HG02798 (cell line): ENCODE data around the gene REST.
"Not testable (repeated sequence)": the region's sequence is repeated elsewhere in the genome, so short reads cannot be mapped to it uniquely, and the experiment has no call there.

Experiments used
- ATAC-seq: cut with Tn5 transposase; IDR thresholded peaks from one replicate; pipeline ENCODE4 v1.9.1; 2021; ENCODE audit warnings: mild to moderate bottlenecking; ENCODE audit not compliant: unreplicated experiment, poor library complexity

REST gene

DNA sequence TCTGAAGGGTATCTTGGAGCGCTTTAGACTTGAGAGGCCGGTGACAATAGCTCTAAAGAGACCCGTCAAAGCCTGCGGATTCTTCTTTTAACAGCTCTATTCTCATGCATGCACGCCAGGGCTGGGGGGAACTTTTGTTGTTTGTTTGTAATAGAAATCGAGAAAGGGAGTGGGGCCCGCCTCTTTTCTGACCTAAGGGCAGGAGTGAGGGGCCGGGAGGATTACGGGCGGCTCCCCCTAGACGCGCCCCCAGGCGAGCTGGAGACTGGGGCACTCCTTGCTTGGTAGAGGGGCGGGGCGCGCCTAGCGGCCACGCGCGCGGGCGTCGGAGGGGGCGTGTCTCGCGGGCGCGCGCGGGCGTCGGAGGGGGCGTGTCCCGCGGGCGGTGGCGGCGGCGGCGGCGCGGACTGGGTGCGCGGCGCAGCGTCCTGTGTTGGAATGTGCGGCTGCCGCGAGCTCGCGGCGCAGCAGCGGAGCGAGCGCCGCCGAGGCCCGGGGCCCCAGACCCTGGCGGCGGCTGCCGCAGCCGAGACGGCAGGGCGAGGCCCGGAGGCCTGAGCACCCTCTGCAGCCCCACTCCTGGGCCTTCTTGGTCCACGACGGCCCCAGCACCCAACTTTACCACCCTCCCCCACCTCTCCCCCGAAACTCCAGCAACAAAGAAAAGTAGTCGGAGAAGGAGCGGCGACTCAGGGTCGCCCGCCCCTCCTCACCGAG is at the start of gene REST:
Gene REST (plus strand): TSS at position 412 of the 717 bp plus-strand sequence. CDS start 2,739 bp downstream, outside the sequence.
- peak; percentile 56 for ATAC-seq

DNA sequence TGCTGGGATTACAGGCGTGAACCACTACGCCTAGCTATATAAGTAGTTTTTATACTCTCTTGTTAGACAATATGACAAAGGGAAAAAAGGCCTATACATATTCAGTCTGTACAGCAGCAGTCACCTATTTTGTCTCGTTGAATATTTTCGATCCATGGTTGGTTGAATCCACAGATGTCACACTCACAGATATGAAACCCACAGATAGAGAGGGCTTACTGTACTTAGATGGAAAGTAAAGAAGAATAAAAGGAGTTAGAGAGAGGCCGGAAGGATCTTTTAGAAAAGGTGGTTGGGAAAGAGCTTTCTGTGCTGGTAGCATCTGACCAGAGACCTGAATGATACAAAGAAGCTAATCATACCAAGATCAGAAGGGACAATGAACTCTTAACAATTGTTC is 47.9 kb upstream of the REST start:
- ATAC-seq, result peak; percentile 47

DNA sequence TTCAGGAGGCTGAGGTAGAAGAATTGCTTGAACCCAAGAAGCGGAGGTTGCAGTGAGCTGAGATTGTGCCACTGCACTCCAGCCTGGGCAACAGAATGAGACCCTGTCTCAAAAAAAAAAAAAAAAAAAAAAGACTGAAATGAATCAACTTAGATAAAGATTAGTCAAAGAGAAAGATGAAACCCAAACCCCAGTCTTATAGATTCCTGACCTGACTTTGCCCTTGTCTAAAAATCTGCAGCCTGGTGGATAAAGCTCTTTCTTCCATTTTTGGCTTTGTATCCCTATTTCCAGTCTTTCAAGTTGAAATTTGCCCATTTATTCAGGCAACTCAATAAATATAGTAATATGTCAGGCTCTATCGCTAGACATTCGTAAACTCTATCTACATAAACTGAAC is 46.9 kb upstream of the REST start:
- peak; percentile 33 for ATAC-seq

GRCh38 chr4:56861360-56861759 is 46.3 kb upstream of the REST start:
- peak; percentile 47 for ATAC-seq

DNA sequence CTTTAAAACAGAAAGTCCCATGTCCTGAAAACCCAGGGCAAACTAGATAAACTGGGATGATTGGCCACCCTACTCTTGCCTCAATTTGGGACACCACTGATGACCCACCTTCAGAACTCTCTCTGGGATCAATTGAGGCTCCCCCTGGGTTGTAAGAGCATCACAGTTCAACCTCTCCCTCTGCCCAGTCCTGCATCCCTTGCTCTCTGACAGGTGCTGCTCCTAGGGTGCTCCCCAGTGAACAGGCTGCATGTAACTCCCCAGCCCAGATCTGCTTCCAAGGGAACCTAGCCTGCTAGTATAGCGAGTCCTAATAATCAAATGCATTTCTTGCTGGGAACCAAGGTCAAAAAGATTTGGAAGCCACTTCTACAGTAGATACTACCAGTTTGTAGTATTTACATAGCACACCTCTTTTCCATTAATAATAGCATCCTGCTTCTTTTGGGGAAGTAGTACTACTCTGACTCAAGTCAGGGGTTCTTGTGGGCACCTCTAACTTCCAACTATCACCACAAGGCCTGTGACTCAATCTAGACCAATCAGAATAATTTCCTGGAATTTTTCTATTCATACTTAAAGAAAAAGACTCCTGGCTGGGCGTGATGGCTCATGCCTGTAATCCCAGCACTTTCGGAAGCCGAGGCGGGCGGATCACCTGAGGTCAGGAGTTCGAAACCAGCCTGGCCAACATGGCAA is 44.1 kb upstream of the REST start:
- ATAC-seq, result peak; percentile 49

- no peak for ATAC-seq
These were observed 36.8 kb upstream of the REST start for GRCh38 chr4:56870946-56871345.

DNA sequence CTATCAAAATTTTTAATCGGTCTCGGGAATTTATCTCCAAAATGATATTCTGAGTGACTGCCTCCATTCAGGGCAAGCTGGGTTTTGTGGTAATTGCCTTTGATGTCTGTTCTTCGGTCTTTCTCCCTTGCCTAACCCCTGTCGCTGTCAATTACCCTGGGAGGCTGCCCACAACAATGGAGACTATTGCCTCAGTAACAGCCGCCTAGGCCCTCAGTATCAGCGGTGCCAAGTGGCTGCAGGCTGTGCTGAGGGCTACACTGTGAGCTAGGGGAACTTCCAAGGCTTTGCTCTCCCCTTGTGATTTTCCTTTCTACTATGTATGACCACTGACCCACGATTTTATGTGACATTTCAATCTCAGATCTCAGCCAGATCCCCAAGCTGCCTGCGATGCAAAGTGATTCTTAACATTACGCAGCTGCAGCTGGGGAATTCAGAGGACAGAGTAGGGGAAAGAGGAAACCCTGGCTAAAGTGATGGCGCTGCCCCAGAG is 36.3 kb upstream of the REST start:
- ATAC-seq, result no peak

DNA sequence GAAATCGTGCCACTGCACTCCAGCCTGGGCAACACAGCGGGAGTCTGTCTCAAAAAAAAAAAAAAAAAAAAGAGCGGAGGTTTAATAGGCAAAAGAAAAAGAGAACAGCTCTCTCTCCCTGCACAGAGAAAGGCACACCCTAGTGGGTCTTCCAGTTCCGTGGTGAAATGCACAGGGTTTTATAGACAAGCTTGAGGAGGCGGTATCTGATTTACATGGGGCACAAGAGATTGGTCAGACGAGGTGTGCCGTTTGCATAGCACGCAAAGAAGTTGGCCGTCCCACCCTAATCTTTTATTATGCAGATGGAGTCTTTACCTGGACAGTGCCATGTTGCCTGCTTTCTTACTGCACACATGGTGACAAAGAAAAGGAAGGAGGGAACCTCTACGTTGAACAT is 33.5 kb upstream of the REST start:
- no peak for ATAC-seq

DNA sequence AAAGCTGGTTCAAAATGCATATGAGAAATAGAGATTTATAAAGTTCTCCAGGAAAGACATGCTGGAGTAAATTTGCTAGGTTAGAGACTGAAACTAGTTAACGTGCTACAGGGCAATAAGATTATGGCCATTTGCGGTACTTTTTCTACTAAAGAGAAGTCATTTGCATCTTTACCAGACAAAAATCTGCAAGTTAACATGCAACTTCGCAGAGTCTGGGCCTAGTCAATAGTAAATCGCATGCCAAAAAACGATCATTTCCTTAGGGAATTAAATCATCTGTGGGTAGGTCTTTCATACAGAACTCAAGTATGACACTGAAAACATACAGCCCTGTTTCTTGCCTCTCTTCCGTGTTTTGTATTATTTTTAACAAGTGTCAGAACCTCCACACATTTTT is 32.8 kb upstream of the REST start:
- no peak for ATAC-seq

DNA sequence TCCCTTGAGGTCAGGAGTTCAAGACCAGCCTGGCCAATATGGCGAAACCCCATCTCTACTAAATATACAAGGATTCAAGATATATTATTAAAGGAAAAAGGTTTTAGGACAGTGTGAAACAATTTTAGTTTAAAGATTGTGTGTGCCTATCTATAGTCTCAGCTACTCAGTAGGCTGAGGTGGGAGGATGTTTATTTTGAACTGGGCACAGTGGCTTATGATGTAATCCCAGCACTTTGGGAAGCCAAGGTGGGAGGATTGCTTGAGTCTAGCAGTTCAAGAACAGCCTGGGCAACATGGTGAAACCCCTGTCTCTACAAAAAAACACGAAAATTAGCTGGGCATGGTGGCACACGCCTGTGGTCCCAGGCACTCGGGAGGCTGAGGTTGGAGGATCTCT is 31.4 kb upstream of the REST start:
- no peak for ATAC-seq

DNA sequence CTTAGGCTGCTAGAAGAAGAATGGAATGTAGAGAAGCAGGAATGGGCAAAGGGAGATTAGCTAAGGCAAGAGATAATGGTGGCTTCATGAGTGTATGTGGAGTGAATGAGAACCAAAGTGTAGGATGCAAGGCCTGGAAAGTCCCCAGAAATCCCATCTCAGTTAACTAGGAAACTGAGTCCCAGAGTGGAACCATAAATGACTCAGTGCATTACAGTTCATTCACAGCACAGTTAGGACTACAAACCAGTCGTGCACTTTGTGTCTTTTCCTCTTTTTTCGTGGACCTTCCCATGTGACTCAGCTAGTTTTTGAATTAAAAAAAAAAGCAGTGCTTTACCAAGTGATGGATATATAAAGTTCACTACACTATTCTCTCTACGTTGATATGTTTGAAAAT is 27.7 kb upstream of the REST start:
- ATAC-seq, result no peak

DNA sequence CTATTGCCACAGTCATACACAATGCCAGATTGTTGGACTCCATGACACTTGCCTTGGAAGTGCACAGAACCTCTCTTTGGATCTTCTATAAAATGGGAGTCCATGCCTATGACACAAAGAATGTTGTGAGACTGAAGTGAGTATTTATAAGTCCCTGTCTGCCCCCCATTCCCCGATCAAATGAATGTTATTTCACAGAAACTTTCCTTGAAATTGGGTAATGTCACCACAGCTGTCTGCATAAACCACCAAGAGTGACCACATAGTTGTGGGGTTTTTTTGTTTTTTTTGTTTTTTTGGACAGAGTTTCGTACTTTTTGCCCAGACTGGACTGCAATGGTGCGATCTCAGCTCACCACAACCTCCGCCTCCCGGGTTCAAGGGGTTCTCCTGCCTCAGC is 27.1 kb upstream of the REST start:
- ATAC-seq, result no peak

- not testable (repeated sequence) for ATAC-seq
These were observed 23.2 kb upstream of the REST start for GRCh38 chr4:56884511-56884910.

- no peak for ATAC-seq
These were observed 15.0 kb upstream of the REST start for GRCh38 chr4:56892691-56893090.

- ATAC-seq, result not testable (repeated sequence)
These were observed 9.9 kb upstream of the REST start for GRCh38 chr4:56897842-56898241.

- not testable (repeated sequence) for ATAC-seq
These were observed 7.5 kb upstream of the REST start for GRCh38 chr4:56900186-56900585.

- ATAC-seq, result no peak
These were observed 5.0 kb upstream of the REST start for GRCh38 chr4:56902703-56903102.

- ATAC-seq, result no peak
These were observed 1.9 kb upstream of the REST start for GRCh38 chr4:56905796-56906195.

DNA sequence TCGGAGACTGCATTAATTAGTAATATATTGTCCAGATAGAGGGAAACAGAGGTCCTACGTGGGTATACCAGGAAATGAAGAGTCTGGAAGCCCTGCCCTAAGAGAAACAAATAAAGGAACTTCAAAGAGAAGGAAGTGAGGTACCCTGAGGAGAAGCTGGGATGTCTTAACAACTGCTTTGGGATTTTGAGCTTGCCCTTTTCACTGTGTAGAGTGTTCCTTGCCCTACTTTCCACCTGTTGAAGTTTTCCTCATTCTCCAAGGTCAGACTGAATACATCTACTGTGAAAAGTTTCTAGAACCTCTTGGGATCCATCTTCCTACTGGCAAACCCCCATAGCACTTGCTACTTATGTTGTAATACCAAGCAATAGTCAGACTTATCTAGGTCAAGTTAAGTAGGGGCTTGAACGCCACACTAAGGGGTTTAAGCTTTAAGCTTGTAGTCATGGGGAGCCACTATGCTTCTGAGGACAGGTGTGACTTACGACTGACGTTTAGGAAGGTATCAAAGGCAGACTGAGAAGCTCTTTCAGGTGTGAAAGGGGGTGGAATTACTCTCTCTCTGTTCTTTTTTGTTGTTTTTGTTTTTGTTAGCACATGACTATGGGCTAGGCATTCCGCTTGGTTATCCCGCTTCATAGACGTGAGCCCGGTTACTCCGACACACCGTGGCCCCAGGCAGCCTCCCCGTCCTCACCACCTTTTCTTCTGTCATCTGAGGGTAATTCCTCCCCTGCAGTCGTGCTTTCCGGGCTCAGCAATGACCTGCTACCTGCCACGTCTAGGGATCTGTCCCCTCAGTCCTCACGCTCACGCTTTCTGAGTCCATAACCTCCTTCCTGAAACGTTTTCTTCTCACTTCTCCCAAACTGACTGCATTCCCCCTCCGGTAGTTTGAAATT is 959 bp upstream of the REST start:
- no peak for ATAC-seq

DNA sequence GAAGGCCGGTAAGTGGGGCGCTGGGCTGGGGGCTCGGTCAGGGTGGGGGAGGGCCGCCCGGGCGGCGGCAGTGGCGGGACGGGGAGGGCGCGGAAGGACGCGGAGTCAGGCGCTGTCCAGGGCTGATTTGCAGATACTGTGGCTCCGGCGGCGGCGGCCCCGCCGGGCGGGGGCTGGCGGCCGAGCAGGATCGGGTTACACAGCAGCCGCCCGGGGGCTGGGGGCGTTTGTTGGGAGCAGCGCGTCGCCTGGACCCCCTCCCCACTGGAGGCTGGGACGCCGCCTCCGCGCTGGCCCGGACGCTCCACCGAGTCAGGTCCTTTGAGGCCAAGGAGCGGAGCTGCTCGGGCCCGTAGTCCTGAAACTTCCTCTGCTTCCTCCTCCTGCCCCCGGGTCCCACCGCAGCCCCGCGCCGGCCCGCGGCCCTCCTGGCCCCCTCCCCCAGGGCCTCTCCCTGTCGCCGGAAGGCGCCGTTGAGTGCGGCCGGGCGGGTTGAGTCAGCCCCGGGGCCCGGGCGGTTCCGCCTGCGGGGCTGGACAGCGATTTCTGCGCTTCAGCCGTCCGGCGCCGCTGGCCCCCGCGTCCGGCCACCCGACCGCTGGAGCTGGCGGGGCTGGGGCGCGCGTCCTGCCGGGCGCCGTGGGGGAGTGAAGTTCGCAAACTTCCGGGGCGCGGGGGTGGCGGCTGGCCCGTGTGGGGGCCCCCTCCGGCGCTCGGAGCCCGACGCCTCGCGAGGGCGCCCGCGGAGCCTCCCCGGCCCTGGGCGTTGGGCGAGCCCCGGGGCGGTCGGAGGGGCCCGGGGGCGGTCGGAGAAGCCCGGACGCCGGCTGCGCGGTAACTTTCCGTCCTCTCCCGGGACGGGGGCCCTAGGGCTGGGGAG is 746 bp downstream of the REST start:
- peak; percentile 68 for ATAC-seq
